Adipose tissue (tissue), 3 donors: Measurements from ENCODE around the gene BLACAT1. TPM values are rescaled to one million over a fixed set of nuclear protein-coding genes. Genes with fewer than 3 reads are reported as not detected.
"Not testable (repeated sequence)": the region's sequence is repeated elsewhere in the genome, so short reads cannot be mapped to it uniquely, and the experiment has no call there.

Experiments
- H3K27ac ChIP-seq: one replicate; pipeline ENCODE4 v1.5.1; 2013; ENCODE audit warnings: low read depth, low read length
- WGBS, 3 donors: extraction: QIAGEN DNeasy Blood & Tissue Kit; methylation state at CpG; one replicate each; pipeline ENCODE4 v1.1.7; 2013; 5-methylcytosine and 5-hydroxymethylcytosine counted together
- polyA plus RNA-seq, 3 donors: library from polyadenylated mRNA; stranded (reverse); fragments of 200-250 nt; gene quantifications; one replicate each; pipeline ENCODE4 v1.2.3, GENCODE V29; 2013
- donor health status: healthy with polysubstance abuse.
- donor health status: Bipolar disorder and iron deficiency.
- donor health status: healthy.

BLACAT1 gene
- polyA plus RNA-seq, 3 donors = 0.06 TPM; not detected in 2

DNA sequence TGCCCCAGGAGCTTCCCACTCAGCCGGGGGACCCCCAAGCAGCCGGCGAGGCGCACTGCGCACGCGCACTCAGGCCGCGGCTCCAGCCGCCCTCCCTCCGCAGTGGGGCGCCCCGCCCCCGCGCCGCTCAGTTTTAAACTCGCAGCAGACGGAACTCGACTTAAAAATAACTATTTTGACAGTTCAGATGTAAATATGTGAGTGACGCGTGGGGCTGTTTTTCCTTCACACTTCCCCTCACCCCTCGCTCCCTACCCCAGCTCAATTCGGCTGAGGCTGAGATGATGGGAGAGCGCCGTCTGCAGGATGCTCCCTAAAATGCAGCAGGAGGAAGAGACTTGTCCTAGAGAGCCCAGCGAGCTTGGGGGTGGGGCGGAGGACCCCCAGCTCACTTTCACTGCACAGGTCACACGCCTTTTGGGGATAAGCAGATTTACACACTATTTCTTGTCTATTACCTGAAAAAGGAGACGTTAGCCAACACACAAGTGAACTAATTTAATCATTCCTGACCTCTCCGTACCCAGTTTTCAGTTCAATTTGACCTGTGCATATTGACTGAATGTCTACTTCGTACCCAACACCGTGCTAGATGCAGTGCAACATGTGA lies 25.0 kb downstream of the BLACAT1 start:
- WGBS, 3 donors = 6 to 8% (median 7%) methylated on average over 32 of the region's 32 CpGs
- no peak overlapping the region for H3K27ac ChIP-seq

DNA sequence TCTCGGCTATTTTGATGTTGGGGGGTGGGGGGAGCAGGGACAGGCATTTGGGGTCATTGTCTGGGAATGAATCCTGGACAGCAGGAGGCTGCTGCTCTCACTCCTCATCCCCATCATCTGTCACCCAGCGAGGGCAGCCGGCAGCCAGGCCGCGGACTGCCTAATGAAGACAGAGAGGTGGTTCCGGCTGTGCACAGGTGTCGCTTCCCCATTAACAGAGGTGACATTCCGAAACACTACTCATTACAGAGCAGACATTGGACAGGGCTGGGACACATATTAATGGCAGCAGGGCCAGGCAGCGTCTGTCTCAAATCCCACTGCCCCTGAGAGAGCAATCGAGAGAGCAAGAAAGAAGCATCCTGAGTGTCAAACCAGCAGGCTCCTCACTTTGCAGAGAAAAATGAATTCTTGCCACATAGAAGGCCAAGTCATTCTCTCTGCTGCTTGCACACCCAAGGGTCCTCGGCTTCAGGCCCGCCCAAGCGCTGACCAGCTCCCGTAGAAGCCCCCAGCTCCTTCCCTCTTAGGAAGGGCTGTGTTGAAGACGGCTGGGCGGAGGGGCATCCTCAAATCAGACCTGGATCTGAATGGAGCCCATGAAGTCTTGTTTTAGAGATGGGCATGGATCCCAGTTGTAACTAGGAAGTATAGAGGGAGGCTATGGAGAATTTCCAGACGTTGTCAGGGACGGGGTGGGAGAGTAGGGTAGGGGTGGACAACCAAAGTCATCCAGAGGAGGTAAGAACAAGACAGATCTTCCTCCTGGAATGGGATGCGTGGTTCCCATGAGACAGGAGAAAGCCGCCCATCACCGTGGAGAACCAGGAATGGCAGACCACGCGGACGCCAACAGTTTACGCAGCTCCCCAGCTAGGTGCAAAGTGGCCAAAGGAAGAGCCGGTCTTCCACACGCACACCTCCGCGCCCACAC lies 25.8 kb downstream of the BLACAT1 start:
- H3K27ac ChIP-seq = no peak overlapping the region
- 53 to 62% (median 61%) methylated on average over 29 of the region's 29 CpGs for WGBS, 3 donors

DNA sequence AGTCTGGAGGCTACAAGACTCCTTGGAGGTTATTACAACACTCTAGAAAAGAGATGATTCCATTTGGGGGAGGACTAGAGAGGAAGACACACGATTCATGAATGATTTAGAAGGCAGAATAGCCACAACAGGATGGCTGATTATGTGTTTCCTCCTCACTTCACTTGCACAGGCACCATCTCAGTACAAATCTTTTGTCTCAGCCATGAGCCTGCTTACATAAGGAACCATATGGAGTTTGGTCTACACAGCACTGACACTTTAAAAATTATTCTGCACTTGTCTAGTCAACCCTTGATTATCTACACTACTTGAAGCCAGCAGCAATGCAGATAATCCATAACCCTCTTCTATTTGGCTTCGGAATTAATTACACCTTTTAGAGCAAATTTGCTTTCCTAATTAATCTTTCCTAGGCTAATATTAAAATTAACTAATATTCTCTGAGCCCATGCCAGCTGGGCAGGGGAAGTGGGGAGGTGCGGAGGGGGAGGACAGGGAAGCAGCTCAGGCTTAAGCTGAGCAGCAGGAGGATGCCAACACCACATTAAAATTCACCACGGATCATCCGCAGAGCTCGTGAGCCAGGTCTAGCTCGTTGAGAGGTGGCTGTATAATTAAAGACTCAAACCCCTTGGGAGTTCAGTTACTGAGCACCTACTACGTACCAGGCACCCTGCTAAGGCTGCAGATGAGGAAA lies 30.8 kb downstream of the BLACAT1 start:
- WGBS, 3 donors = 48 to 62% (median 54%) methylated on average over 8 of the region's 8 CpGs
- H3K27ac ChIP-seq = no peak overlapping the region

DNA sequence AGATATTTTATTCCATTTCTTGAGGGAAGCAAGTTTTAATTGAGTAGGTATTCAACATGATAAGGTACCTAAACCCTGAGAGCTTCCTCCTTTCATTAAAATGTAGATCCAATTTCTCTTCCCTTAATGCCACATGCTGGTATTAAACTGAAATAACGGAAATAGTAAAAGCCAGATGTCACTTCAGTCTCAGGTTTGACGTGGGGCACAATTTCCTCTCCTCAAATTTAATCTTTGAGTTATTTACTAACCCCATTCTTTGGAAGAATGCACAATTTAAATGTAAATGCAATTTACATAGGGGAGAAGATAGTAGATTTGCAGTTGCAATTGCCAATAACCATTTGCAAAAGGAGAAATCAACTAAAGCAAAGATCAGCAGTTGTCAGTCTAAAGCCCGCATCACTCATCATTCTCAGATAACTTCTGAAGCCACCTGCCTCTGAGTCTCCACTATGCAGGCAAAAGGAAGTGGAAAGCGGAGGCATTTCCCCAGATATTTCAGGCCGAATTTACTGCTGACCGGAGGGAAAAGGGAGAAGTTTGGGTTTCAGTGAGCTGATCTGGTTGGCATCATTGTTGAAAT lies 31.9 kb downstream of the BLACAT1 start:
- WGBS, 3 donors = 75 to 82% (median 76%) methylated on average over 6 of the region's 6 CpGs
- no peak overlapping the region for H3K27ac ChIP-seq

DNA sequence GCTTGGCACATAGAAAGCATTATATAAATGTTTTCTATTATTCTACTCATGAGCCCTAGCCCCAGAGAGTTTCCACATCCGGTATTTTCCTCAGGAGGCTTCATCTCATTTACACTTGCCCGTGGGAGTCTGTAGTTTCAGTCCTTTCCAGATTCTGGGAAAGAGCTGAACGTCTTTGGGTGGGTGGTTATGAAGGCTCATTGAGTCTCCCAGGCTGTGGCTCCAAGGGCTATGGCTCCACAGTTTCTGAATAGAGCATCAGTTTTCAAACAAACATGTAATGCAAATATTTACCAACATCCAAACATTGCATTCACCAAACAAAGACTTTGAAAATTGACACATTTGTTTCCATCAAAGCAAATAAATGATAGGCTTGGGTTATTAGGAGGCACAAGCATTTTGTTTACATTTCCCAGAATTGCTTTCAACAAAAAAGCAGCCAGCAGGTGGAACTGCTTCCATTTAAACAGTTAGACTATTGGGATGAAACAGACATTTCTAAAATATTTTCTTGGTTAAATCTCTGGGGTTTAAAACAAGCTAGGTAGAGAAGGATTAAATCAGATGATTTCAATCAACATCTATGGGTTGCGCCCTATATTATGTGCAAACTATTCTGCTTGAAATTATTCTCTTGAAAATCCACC lies 32.7 kb downstream of the BLACAT1 start:
- no peak overlapping the region for H3K27ac ChIP-seq
- WGBS, 3 donors = 48 to 63% (median 59%) methylated on average over 4 of the region's 4 CpGs

DNA sequence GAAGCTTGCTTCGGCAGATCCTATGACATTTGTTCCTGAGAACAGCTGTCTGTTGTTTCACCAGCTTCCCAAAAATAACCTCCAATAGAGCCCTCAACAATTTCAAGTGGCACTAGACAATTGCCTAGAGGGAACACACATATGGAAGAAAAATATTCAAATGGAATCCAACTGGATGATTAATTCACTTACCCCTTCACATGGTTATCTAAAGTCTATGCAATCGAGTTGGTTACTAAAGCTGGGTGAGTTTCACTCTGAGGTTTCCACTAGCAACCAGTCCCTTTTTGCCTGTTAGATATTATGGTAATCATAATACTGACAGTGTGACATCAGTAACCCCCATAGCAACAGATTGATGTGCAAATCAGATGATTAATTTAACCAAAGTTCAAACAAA lies 34.0 kb downstream of the BLACAT1 start, which contains the start of gene LEMD1:
TSS of gene LEMD1 (minus strand) at position 259 of the 400 bp plus-strand sequence. CDS start 1,520 bp downstream, outside the sequence.
- no peak within 1 kb of the TSS for H3K27ac ChIP-seq
- 59 to 69% (median 64%) methylated on average over 2 of the region's 2 CpGs for WGBS, 3 donors

DNA sequence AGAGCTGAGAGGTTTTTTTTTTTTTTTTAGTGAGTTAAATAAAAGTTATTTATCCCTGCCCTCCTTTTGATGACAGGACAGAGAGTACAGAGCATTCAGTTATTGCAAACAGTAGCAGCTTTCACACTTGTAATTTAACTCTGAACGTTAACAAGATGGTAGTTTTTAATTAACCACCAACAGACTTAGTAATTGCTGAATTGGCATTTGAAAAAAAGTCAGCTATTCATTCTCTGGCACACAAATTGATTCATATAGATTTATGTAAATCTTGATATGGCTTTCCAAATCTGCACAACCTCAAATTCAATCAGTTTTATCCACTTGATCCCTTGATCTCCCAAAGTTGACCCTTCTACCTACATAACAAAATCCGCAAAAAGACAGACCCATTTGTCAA lies 34.9 kb downstream of the BLACAT1 start:
- 72 to 78% (median 77%) methylated on average over 2 of the region's 2 CpGs for whole genome bisulfite sequencing, 3 donors
- no peak overlapping the region for H3K27ac ChIP-seq

DNA sequence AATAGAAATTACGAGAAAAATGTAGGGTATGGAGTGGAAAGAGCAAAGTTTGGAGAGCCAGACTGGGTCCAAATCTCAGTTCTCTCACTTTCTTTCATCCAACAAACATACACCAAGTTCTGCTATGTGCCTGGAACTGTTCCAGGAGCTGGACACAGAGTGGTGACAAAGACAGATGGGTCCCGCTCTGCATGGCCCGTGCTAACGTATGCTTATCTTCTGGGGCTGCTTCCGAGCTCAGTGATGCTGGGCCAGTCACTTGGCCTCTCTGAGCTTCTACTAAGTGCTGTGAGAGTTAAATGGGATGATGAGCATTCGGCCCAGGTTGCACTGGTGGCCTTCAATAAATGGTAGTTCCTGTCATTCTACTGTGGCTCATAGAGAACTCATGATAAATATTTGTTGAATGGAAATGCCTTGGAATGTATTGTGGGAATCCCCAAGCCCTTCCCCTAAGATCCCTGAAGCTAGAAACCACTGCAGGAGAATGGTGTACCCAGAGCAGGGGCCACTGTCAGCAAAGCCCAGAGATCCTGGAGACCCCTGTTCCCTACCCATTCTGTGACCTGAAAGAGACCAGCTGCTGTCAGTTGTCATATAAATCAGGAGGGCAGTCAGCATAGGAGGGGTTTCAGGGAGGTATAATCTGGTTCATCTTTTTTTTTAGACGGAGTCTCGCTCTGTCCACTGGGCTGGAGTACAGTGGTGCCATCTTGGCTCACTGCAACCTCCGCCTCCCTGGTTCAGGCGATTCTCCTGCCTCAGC lies 37.8 kb downstream of the BLACAT1 start:
- WGBS, 3 donors = 75 to 86% (median 86%) methylated on average over 10 of the region's 10 CpGs
- H3K27ac ChIP-seq = no peak overlapping the region

DNA sequence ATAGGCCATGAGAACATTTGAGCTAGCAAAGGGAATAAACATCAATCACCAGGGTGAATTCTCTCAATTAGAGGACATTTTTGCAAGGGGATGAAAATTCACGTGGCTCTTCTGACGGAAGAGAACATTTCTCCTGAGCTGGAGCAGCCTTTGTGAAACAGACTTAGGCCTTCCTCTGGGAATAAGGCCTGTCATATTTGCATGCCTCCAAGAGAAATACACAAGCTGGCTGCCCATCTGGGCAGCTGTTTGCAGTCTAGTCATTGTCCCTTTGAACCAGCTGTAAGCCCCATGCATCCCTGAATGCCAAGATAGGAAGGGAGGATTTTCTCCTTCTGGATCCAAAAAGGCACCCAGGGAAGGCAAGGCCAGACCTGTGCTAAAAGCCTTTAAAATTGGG lies 39.5 kb downstream of the BLACAT1 start:
- H3K27ac ChIP-seq = no peak overlapping the region
- 70 to 90% (median 71%) methylated on average over 2 of the region's 2 CpGs for WGBS, 3 donors

DNA sequence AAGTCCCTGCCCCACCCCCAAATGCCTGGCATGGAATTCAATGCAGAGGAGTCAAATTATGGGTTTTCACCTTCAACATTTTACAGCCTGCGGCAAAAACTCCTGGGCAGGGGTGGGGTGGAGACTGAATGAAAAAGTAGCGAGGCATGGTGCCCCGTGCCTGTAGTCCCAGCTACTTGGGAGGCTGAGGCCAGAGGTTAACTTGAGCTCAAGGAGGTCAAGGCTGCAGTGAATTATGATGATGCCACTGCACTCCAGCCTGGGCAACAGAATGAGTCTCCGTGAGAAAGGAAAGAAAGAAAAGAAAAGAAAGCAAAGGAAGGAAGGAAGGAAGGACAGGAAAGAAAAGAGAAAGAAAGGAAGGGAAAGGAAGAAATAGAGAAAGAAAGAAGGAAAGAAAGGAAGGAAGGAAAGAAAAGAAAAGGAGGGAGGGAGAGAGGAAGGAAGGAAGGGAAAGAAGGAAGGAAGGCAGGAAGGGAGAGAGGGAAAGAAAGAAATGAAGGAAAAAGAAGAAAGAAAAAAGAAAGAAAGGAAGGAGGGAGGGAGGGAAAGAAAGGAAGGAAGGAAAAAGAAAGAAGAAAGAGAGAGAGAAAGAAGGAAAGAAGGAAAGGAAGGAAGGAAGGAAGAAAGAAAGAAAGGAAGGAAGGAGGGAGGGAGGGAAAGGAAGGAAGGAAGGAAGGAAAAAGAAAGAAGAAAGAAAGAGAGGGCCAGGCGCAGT lies 45.1 kb downstream of the BLACAT1 start:
- no peak overlapping the region for H3K27ac ChIP-seq
- WGBS, 3 donors = 68 to 81% (median 79%) methylated on average over 5 of the region's 5 CpGs

DNA sequence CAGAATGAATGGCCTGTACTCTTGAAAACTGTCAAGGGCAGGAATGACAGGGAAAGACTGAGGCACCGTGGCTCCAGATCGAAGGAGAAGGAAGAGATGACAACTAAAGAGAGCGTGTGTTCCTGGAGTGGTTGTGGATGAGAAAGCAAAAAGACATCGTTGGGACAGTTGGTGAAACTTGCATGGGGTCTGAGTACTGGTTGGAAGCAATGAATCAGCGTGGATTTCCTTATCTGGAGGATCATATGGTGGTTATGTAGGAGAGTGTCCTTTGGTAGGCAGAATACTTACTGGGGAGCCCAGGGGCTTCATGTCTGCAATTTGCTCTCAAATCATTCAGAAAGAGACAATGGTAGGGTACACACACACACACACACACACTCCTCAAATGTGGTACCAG lies 47.9 kb downstream of the BLACAT1 start:
- WGBS, 3 donors = 71 to 85% (median 74%) methylated on average over 5 of the region's 5 CpGs
- H3K27ac ChIP-seq = no peak overlapping the region

DNA sequence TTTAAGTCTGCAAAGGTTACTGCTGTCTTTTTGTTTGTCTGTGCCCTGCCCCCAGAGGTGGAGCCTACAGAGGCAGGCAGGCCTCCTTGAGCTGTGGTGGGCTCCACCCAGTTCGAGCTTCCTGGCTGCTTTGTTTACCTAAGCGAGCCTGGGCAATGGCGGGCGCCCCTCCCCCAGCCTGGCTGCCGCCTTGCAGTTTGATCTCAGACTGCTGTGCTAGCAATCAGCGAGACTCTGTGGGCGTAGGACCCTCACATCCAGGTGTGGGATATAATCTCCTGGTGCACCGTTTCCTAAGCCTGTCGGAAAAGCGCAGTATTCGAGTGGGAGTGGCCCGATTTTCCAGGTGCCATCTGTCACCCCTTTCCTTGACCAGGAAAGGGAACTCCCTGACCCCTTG lies 49.6 kb downstream of the BLACAT1 start:
- not testable (repeated sequence) for H3K27ac ChIP-seq
- 87 to 100% (median 93%) methylated on average over 3 to 8 of the region's 12 CpGs for WGBS, 3 donors

Other genes with a start within 250 kb of the BLACAT1 start
- 1 to 10 TPM; 2.7 to 5.2 (median 3.0) TPM for gene DSTYK, start 244.3 kb downstream of the BLACAT1 start, polyA plus RNA-seq
- 1 to 10 TPM in 1 of 3 donors, under 1 TPM in 2; 0.70 to 3.1 (median 0.92) TPM for gene TMCC2, start 228.1 kb downstream of the BLACAT1 start, polyA plus RNA-seq
- 1 to 10 TPM; 1.5 to 4.7 (median 1.6) TPM for gene NUAK2, start 134.3 kb downstream of the BLACAT1 start, polyA plus RNA-seq
- under 1 TPM; 0.20 to 0.58 (median 0.34) TPM for gene KLHDC8A, start 99.1 kb downstream of the BLACAT1 start, polyA plus RNA-seq
- gene LEMD1, start 34.0 kb downstream of the BLACAT1 start, polyA plus RNA-seq = under 1 TPM in 1 of 3 donors, not detected in 2; 0.22 TPM
- 1 to 10 TPM; 4.2 to 9.6 (median 9.1) TPM for gene CDK18, start 48.6 kb upstream of the BLACAT1 start, polyA plus RNA-seq
- gene ELK4, start 176.0 kb upstream of the BLACAT1 start, polyA plus RNA-seq = 1 to 10 TPM; 2.5 to 7.8 (median 4.7) TPM
- 1 to 10 TPM in 2 of 3 donors, under 1 TPM in 1; 0.67 to 1.7 (median 1.6) TPM for gene SLC45A3, start 224.5 kb upstream of the BLACAT1 start, polyA plus RNA-seq